Fibroblast of gingiva (primary cell): ENCODE results near the gene CAPZB.
"Not testable (repeated sequence)": the region's sequence is repeated elsewhere in the genome, so short reads cannot be mapped to it uniquely, and the experiment has no call there.

Source experiments
- DNase-seq: peaks from one replicate; pipeline ENCODE4 v3.0.0-alpha.2; 2011; ENCODE audit warnings: low read depth

The CAPZB gene

DNA sequence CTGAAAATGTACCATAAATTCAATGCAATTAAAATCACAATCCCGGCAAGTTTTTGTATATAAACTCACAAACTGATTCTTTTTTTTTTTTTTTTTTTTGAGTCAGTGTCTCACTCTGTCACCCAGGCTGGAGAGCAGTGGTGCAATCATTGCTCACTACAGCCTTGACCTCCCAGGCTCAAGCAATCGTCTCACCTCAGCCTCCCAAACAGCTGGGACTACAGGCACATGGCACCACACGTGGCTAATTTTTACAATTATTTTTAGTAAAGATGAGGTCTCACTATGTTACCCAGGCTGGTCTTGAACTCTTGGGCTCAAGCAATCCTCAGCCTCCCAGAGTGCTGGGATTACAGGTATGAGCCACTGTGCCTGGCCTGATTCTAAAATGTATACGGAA lies 12.1 kb upstream of the CAPZB start:
- not testable (repeated sequence) for DNase-seq

DNA sequence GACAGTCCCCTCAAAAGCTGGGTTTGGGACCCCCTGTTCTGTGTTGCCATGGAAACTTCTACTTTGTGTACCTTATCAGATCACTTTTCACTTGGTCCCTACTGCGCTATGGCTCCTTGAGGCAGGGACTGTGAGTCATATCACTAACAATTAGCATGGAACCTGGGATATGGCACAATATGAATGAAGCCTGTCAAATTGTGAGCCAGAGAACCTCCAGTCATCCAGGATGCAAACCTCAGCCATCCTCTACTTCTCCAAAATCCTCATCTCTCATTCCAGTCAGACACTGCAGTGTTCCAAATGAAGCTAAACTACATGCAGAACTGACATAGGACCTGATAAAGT lies 11.2 kb upstream of the CAPZB start:
- no peak for DNase-seq

DNA sequence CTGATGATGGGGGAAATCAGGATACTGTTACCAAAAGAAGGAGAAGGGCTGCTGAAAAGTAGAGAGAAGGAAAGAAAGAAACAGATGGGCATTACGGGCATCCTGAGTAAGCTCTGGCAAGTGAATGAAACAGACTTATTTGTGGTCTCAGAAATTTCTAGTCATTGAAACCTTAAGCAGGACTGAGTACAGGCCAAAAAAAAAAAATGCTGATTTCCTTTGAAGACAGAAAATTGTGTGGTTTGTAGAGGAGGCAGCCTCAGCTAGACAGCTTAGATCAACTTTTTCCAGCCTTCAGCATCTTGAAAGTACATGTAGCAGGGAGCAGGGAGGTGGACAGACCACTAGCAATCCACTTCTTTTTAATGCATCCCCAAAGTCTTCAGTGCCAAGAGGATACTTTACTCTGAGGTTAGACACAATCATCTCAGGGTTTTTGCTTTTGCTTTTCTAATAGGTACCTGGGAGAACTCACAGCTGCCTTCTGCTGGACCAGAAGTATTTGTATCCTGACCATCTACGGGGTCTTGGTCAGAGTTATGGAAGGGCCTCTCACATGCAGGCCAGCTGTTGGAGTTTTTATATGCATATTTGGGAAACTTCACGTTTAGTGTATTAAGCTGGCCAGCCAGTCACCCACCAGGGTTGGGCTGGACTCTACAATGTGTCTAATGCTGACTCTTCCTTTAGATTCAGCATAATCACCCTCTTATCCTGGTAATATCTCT lies 10.6 kb upstream of the CAPZB start:
- DNase-seq, result no peak

DNA sequence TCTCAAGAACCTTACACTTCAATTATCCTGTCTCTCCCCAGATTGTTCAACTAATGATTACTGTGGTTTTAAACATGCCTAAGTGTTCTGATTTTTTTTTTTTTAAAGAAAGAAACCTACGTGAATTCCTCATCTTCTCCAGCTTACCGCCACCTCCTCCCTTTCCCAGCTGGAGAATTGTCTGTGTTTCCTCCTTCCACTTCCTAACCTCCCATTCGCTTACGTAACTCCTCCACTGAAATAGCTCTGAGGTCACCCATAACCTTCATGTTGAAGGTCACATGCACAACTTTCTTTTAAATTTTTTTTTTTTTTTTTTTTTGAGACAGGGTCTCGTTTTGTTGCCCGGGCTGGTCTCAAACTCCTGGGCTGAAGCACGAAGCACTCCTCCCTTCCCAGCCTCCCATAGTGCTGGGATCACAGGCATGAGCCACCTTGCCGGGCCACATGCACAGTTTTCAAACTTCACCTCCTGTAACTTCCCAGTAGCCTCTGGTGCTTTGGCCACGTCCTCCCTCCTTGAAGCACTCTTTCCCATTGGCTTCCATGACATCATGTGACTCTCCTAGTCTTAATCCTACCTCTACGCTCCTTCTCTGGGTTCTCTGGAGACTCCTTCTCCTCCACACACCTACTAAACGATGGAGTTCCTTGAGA lies 9.8 kb upstream of the CAPZB start:
- no peak for DNase-seq

DNA sequence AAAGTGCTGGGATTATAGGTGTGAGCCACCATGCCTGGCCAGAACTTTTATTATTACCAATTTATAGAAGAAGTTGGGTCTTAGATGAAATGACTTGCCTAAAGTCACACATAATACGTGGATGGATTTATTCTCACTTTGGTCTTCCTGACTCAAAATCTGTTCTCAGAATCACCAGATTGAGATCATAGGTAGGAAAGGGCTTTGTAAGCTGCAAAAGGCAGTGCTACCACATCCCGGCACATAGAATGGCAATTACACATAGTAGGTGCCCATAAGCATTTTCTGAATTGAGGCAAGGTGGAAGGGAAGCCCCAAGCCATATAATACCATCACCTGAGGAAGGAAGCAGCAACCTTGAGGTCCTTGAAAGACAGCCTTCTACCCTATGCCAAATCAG lies 8.2 kb upstream of the CAPZB start:
- no peak for DNase-seq

DNA sequence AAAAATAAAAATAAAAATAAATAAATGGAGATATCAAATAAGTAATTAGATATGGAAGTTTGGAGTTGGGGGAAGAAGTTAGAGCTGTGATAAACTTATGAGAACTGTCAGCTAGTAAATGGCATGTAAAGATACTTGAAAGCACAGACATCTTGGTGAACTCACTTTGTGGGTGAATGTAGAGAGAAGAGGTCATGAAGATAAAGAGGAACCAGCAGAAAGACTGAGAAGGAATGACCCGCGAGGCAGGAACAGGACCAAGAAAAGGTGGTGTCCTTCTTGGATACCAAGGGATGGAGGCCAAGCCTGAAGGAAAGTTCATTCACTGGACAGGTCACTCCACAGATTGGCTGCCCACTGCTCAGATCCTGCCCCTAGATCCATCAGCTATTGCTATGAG lies 4.7 kb upstream of the CAPZB start:
- no peak for DNase-seq

DNA sequence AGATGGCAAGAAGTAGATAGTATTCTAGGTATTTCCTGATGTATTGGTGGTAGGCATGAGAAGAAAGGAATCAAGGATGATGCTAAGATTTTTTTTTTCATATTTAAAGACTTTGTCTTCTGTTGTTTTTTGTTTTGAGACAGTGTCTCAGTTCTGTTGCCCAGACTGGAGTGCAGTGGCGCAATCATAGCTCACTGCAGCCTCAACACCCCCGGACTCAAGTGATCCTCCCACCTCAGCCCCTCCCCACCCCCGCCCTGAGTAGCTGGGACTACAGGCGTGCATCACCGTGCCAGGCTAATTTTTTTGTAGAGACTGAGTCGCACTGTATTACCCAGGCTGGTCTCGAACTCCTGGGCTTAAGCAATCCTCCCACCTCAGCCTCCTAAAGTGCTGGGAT lies 2.8 kb upstream of the CAPZB start:
- no peak for DNase-seq

DNA sequence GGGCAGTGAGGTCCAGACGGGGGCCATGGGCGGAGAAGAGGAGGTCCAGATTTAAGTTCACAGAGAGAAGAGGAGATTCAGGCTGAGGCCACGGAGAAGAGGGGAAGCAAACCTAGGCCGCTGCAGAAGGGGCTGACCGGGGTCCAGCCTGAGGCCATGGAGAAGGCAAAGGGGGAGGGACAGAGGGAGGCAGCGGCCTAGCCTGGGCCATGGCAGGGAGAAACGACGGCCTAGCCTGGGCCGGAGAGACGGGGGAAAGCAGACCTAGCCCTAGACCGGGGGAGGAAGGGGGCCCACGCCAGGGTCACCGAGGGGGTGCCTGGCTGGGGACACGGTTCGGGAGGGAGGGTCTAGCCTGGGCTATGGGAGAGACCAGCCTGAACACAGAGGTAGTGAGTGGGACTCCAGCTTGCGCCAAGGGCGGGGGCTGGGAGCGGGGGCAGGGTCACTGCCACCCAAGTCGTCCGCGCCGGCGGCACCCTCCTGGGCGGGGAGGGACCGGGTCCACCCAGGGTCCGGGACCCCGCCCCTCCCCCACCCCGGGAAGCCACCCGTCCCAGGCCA lies 459 bp downstream of the CAPZB start:
- no peak for DNase-seq

DNA sequence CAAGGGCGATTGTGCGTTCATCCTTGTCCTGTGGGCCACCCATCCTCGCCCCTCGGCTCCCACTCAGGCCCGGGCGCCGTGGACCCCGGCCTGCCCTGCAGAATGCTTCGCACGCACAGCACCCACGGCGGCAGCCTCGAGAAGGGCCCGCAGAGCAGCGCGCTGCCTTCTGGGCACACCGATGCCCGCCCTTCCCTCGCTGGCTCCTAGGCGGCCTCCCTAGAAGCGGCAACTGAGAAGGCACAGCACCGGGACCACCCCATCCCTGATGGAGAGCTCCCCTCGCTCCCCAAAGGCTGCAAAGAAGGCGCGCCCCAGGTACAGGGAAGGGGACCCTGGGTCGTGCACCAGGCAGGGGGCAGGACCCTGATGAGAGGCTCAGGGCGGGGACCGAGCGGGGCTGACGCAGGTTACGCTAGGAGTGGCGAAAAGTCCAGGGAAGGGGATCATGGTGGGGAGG lies 971 bp downstream of the CAPZB start:
- DNase-seq, result no peak

DNA sequence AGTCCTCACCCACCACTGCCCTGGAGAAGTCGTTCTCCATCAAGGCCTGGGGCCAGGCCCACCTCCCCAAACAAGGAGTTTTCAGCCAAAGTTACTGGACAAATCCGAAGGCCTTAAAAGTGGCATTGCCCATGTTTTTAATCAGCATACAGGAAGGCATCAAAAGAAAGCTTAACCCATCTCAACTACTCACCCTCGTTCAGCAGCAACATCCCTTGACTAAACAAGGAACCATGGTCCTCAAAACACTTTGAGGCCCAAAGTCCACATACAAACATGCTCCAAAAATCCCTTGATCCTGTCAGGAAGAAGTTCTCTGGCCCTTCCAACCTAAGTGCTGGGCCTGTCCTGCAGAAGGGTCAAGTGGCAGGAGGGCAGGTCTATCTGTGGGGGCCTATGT lies 1.6 kb downstream of the CAPZB start:
- no peak for DNase-seq

DNA sequence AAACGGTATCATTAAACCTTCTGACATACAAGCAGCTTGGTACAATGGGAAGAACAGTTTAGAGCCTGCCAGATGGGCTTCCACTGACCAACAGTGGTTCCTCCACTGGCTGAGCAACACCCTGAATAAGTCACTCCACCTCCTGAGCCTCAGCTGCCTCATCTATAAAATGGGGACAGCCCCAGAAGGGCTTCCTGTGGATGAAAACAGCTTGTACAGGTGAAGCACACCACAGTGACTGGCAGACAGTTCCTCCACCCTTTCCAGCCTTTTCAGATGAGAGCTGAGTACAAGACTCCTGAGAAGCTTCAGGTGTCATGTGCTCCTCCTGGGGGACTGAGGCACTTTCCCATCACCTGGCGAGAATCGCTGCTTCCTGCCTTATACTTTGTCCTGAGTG lies 2.1 kb downstream of the CAPZB start:
- DNase-seq, result no peak

DNA sequence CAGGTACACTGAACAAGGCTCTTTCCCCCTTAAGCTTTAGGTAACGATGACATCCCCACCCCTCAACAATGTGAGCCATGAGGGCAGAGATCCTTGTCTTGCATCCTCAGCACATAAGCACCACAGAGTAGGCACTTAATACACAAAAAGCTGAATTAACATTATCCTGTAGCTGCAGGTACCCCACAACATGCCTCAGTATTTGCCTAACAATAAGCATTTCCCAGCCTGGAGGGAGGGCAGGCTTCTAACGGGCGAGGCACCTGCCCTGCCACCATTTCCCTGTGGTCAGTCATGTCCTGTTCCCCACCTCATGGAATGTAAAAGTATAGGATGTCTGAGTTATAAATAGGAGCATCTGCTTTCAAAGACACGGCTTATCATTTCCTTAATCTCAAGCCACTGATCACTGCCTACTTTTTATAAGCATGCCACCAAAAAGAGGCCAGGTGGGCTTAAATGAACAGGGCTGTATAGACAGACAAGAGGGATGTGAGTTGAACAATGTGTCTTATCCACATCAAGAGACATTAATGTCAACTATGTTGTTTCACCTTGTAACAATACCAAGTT lies 3.4 kb downstream of the CAPZB start:
- DNase-seq, result no peak

DNA sequence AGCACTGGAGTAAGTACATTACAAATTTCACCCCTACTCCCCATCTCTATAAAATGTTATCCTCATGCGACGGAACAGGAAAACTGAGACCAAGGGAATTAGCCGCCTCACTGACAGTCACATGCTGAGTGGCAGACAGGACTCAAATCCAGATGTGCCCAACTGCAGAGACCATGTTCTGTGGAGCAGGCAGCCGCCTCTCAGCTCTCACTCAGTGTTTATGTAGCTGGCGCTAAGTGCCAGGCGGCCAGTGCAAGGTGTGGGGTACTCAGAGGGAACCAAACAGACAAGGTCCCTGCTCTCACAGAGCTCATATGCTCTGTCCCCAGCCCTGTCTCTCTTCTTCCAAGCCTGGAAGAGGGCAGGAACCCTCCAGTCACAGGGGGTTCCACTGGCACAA lies 5.1 kb downstream of the CAPZB start:
- DNase-seq, result no peak

DNA sequence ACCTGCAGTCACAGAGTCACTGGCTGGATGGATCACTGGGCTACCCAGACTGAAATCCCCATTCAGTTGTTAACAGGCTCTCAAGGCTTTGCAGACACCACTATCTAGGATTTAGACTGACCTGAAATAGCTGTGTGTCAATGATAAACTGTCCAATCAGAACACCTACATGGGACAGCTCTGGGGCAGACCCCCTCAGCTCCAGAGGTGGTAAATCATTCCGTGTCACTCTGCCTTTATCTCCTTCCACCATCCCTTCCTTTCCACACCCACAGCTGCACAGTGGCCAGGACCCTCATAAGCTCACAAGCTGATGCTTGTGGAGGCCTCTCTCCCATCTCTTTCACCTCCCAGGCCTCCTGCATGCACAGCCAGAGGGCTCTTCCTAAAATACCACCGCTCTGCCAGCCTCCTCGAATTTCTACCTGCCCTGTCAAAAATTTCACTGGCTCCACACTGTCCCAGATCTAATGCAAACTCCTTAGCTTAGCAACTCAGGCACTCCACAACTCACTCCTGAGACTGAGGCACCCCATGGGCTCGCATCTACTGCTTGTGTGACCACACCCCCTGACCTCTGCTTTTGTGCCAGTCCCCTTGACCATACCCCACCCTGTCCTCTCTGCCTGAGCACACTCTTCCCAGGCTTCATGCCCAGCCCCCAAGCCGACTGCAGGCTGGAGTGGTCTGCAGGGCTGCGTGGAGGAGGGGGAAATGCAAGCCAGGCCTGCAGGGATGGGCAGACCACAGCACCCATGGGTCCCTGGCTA lies 5.8 kb downstream of the CAPZB start:
- DNase-seq, result no peak

DNA sequence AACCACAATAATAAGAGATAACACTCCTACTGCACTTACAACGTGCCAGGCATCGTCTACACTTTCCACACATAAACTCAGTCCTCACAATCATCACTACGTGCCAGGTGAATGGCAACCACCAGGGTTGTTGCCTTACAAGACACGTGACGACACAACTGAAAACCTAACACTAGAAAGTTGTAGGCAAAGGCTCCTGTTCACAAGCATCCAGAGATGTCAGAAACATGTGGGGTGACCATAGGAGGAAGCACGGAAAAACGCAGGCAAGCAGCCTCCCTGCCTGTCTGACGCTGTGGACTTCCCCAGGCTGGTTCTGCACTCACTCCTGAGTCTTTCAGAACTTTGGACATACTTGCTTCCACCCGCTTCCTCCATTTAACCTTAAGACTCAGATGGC lies 7.0 kb downstream of the CAPZB start:
- DNase-seq, result no peak

DNA sequence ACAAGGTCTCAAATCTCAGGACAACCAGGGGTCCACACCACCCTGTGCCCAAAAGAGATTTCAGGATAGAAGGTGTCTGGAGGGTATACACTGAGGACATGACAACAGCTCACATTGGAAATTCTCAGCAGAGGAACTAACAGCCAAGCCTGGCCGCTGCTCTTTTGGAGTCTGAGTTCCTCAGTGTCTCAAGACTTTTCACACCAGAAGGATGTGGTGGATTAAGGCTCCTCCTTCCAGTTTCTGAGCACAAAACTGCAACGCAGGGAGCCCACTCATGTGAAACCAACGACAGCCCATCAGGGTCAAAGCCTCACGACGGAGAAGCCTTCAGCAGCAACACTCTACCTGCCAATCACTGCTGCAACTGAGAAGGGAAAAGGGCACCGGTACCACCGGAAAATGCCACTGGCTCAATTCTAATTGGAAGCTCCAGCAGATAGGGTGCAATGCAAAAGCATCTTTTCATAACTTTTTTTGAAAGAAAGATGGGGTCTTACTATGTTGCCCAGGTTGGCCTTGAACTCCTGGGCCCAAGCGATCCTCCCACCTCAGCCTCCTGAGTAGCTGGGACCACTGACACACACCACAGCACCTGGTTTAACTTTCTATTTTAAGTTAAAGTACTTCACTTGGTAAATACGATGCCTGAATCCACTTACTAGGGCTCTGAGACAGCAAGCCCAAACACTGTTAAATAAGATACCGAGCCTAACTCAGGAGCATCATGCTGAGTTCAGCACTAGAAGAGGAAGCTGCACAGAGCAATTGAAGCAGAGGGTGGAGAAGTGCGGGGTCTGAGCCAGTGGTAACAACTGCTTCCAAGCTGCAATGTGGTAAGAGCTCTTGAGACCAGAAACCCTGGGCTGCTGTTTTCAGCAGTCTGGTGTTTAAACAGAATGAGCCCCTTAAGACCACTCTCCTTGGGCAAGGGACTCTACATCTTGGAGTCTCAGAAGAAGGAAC lies 7.8 kb downstream of the CAPZB start:
- DNase-seq, result no peak

DNA sequence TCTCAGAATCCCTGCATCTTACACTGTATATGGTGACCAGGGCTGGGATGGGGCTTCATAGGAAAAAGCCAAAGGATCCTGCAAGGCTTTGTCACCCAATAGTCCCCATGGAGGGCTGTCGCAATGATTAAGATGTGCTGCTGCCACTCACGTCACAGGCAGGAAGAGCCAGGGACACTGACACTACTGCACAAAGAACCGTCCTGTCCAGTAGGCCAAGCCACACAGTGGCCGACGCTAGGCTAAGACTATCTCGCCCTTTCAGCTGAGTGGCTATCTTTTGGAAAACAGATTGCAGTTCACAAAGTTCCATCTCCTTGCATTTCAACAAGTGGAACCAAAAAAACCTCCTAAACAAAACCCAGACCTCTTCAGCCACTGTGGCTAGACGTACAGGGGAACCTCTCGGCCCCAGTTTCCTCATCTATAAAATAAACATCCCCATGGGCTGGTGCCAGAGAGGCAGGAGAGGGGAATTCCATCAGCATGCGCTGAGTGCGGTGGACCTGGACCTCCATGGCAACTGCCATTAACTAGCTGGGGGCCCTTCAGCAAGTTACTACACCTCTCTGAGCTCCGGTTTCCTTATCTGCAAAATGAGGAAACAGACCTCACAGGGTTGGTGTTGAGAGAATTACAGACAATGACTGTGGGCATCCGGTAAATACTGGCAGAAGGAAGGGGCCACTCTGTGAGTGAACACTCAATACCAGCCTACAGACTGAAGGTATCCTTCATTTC lies 8.7 kb downstream of the CAPZB start:
- no peak for DNase-seq

DNA sequence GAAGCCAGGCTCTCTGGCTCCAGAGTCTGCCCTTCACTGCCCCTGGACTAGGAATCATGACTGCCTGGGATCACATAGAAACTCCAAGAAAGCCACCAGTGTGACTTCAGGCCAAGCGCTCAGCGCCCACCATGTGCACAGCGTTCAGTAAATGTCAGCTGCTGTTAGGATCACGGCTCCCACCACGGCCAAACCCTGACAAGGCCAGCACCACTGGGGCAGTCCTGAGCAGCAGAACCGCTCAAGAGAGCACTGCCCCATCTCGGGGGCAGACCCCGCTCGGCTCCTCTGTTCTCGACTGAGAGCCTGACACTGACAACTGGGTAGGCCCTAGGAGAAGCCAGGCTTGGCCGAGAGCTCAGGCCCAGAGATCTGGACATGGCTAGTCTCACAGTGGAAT lies 10.0 kb downstream of the CAPZB start:
- no peak for DNase-seq

DNA sequence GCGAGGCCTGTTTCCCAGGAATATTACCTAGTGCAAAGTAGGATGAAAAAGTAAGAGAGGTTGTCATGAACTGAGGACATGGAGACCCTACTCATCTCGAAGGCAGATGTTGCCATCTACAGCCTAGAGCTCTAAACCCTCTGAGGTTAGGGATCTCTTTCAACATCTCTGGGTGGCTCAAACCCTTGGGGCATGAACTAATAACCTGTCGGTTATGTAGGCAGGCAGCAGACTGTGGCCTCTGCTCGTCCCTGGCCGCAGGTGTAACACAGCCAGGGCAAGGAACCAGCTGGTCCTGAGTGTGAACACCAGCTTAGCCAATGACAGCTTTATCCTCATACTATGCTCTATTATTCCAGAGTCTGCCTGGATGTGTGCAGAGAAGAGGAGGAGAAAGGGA lies 13.2 kb downstream of the CAPZB start:
- DNase-seq, result no peak

DNA sequence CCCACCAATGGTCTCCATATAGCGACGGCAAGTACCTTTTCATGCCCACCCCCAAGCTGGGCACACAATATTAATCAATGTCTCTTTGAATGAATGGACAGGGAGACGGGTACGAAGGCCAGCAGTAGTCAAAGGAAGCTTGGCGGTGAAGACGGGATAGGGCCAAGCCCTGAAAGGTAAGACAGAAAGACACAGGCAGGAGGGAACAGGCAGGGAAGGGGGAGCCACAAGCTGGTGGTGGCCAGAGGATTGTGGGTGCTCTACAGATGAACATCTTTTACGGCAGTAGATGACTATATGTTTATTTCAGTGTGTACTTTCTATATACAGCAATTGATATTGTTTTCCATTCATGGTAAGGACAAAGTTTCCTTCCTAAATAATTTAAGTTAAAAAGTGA lies 16.3 kb downstream of the CAPZB start:
- DNase-seq, result no peak
